GM12878 (cell line): ENCODE results near the gene HBA1. TPM values are rescaled to one million over a fixed set of nuclear protein-coding genes. Genes with fewer than 3 reads are reported as not detected.

Experiments used
- ATAC-seq: fragments of 200-7000 bp; cut with Tn5 transposase; 3 replicates; pipeline ENCODE4 v1.9.1; 2020; ENCODE audit warnings: mild to moderate bottlenecking, moderate library complexity
- BruUV-seq: library from RNA; stranded (reverse); fragments of 400-500 nt; replicated peaks from 2 replicates; lab custom pipeline; 2021; lab: Mats Ljungman, UMichigan
- CTCF ChIA-PET: fragments of 300-600 bp; sonication (Branson Sonifier 250); formaldehyde crosslinking; extraction: SDS; loops from one replicate; lab custom pipeline; 2021; ENCODE audit warnings: inconsistent platforms; lab: Yijun Ruan, JAX
- POLR2A ChIA-PET: fragments of 350-600 bp; formaldehyde crosslinking; extraction: SDS; loops from one replicate; lab custom pipeline; 2021; ENCODE audit warnings: inconsistent platforms; lab: Charles Lee
- RAD21 ChIA-PET: fragments of 300-600 bp; sonication (Branson Sonifier 250); formaldehyde crosslinking; loops from one replicate; lab custom pipeline; 2023; ENCODE audit warnings: antibody characterized with exemption; ENCODE audit not compliant: unreplicated experiment; lab: Charles Lee
- SMC1A ChIA-PET: fragments of 300-600 bp; sonication (Branson Sonifier 250); formaldehyde crosslinking; loops from one replicate; lab custom pipeline; 2023; ENCODE audit not compliant: unreplicated experiment, uncharacterized antibody; lab: Charles Lee
- DNase-seq: peaks from one replicate; pipeline ENCODE4 v3.0.0-alpha.2; 2011; ENCODE audit warnings: low read depth, low spot score
- FAIRE-seq: peaks from 3 replicates; lab custom pipeline; 2011; peaks lifted over from hg19 to GRCh38; lab: Jason Lieb, UNC
- H2AFZ ChIP-seq: 2 replicates; pipeline ENCODE4 v1.6.0; 2011; ENCODE audit warnings: low read depth, low read length, control low read depth; ENCODE audit not compliant: control insufficient read depth
- H3K27ac ChIP-seq: 2 replicates; pipeline ENCODE4 v1.5.1; 2011; ENCODE audit warnings: control low read depth; ENCODE audit not compliant: control insufficient read depth, insufficient read depth
- H3K27me3 ChIP-seq, 2 experiments: replicated peaks in 1 of 2; 2 replicates each; pipeline versions ENCODE4 v1.6.0 to v1.6.1; 2011; ENCODE audit warnings: low read length in 1 of 2; ENCODE audit not compliant: control insufficient read depth in 2 of 2, insufficient read depth in 2 of 2
- H3K36me3 ChIP-seq, 2 experiments: 2 replicates each; pipeline ENCODE4 v1.5.1; 2011; ENCODE audit warnings: low read length in 1 of 2; ENCODE audit not compliant: control insufficient read depth in 2 of 2, insufficient read depth in 2 of 2
- H3K4me1 ChIP-seq: 2 replicates; pipeline ENCODE4 v1.6.1; 2011; ENCODE audit warnings: mild to moderate bottlenecking, low read length, moderate library complexity, mixed read lengths; ENCODE audit not compliant: control insufficient read depth, insufficient read depth
- H3K4me2 ChIP-seq: 2 replicates; pipeline ENCODE4 v1.6.0; 2011; ENCODE audit warnings: control low read depth; ENCODE audit not compliant: control insufficient read depth, insufficient read depth
- H3K4me3 ChIP-seq: fragments of 200-600 bp; sonication (generic); 2 replicates; pipeline ENCODE4 v1.5.1; 2016
- H3K79me2 ChIP-seq: 2 replicates; pipeline ENCODE4 v1.6.0; 2011; ENCODE audit warnings: low read length; ENCODE audit not compliant: control insufficient read depth, insufficient read depth
- H3K9ac ChIP-seq: 2 replicates; pipeline ENCODE4 v1.8.0; 2011; ENCODE audit warnings: low read length, control low read depth, mixed read lengths; ENCODE audit not compliant: control insufficient read depth, insufficient read depth
- H3K9me3 ChIP-seq: replicated peaks from 3 replicates; pipeline ENCODE4 v1.5.1; 2011; ENCODE audit warnings: mild to moderate bottlenecking, low read length; ENCODE audit not compliant: control insufficient read depth, insufficient read depth
- H4K20me1 ChIP-seq: 2 replicates; pipeline ENCODE4 v1.6.0; 2011; ENCODE audit not compliant: control insufficient read depth, insufficient read depth
- BACH1 ChIP-seq: fragments of 450-650 bp; IDR thresholded peaks from 2 replicates; pipeline ENCODE4 v1.6.1; 2017; ENCODE audit warnings: mild to moderate bottlenecking, borderline replicate concordance
- CBFB ChIP-seq: IDR thresholded peaks from 2 replicates; pipeline ENCODE4 v1.6.1; 2016; ENCODE audit warnings: antibody characterized with exemption, low read depth
- FOXK2 ChIP-seq: fragments of 450-650 bp; IDR thresholded peaks from 2 replicates; pipeline ENCODE4 v1.6.1; 2017; ENCODE audit warnings: mild to moderate bottlenecking, moderate library complexity
- IKZF1 ChIP-seq: fragments of 450-650 bp; conservative IDR thresholded peaks from 2 replicates; pipeline ENCODE4 v1.6.1; 2017; ENCODE audit warnings: antibody characterized with exemption, mild to moderate bottlenecking
- NR2C1 ChIP-seq: fragments of 450-650 bp; IDR thresholded peaks from 2 replicates; pipeline ENCODE4 v1.6.1; 2017; ENCODE audit warnings: antibody characterized with exemption, mild to moderate bottlenecking, moderate library complexity
- PML ChIP-seq: IDR thresholded peaks from 2 replicates; pipeline ENCODE4 v1.6.1; 2012; ENCODE audit warnings: low read length, inconsistent platforms
- RUNX3 ChIP-seq: IDR thresholded peaks from 2 replicates; pipeline ENCODE4 v1.6.1; 2012; ENCODE audit warnings: low read length, inconsistent platforms
- SREBF1 ChIP-seq: IDR thresholded peaks from 2 replicates; pipeline ENCODE4 v1.6.1; 2012; ENCODE audit warnings: mild to moderate bottlenecking, low read length
- WGBS: methylation state at CpG from one replicate; pipeline ENCODE4 v1.1.6; 2016; ENCODE audit warnings: low lambda C conversion rate; ENCODE audit not compliant: insufficient replicate concordance, insufficient coverage; ENCODE audit errors: missing lambda C conversion rate; 5-methylcytosine and 5-hydroxymethylcytosine counted together
- in situ Hi-C: fragments of 300-500 bp; cut with MboI; formaldehyde crosslinking; loops from 9 replicates; pipeline ENCODE4 v1.14.3; 2018; ENCODE audit warnings: mixed read lengths
- intact Hi-C: fragments of 100-400 bp; cut with micrococcal nuclease; formaldehyde crosslinking; loops from one replicate; pipeline ENCODE4 v1.14.2; 2022; ENCODE audit not compliant: unreplicated experiment
- polyA plus RNA-seq, 11 experiments: library from polyadenylated mRNA; depleted of rRNA in 4 of 11; unstranded in 6 of 11; stranded (reverse) in 5 of 11; fragments of >200 nt; fragmentation: Nextera tagmentation in 4 of 11; fragmentation: Illumina TruSeq in 1 of 11; extraction: Ambion mirVana in 4 of 11; extraction: Trizol in 1 of 11; gene quantifications; 1 replicate in 1 of 11; 2 replicates in 10 of 11; pipeline versions ENCODE4 v1.2.1 to v1.2.3, GENCODE V29; 2011 to 2016; ENCODE audit warnings: inconsistent platforms in 2 of 11, missing spikeins in 2 of 11, low read depth in 1 of 11
- total RNA-seq, 4 experiments: library from RNA; depleted of rRNA in 3 of 4; stranded (reverse); fragments of >200 nt in 3 of 4; fragmentation: Illumina TruSeq in 1 of 4; extraction: Trizol in 1 of 4; gene quantifications; 2 replicates each; pipeline versions ENCODE4 v1.2.1 to v1.2.3, GENCODE V29; 2013 to 2021
- TF ChIP-seq, protein P1 (sequence below): IDR thresholded peaks from 2 replicates; pipeline ENCODE4 v1.6.1; 2011; ENCODE audit warnings: low read depth, mild to moderate bottlenecking, low read length, moderate library complexity, borderline replicate concordance; ENCODE audit errors: extremely low read depth
- TF ChIP-seq, protein P2 (sequence below): fragments of 450-650 bp; IDR thresholded peaks from 2 replicates; pipeline ENCODE4 v1.6.1; 2017; ENCODE audit warnings: low read depth, mild to moderate bottlenecking, moderate library complexity
- TF ChIP-seq, protein P3 (sequence below): fragments of 450-650 bp; IDR thresholded peaks from 2 replicates; pipeline ENCODE4 v1.6.1; 2017; ENCODE audit warnings: mild to moderate bottlenecking, low read depth, inconsistent platforms; ENCODE audit not compliant: poor library complexity, severe bottlenecking

The HBA1 gene
- total and polyA plus RNA-seq, 10 of the 15 experiments (the other 5 are each of a cell fraction or from before 2014, with no cell fraction given), result 0.28 to 3.5 (median 0.83) TPM; not detected in 5

DNA sequence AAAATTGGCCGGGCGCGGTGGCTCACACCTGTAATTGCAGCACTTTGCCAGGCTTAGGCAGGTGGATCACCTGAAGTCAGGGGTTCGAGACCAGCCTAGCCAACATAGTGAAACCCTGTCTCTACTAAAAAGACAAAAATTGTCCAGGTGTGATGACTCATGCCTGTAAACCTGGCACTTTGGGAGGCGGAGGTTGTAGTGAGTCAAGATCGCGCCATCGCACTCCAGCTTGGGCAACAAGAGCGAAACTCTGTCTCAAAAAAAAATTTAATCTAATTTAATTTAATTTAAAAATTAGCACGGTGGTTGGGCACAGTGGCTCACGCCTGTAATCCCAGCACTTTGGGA is 2.2 kb downstream of the HBA1 start:
- no peak overlapping the region for H3K27ac ChIP-seq
- H4K20me1 ChIP-seq, result no peaks in the 10 kb centered on the region
- no peaks in the 10 kb centered on the region for H3K79me2 ChIP-seq
- TF ChIP-seq IKZF1 (no peak), PML (no peak), CBFB (no peak)
- TF ChIP-seq, protein P1, sequence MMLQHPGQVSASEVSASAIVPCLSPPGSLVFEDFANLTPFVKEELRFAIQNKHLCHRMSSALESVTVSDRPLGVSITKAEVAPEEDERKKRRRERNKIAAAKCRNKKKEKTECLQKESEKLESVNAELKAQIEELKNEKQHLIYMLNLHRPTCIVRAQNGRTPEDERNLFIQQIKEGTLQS, result no peak
- ATAC-seq (no peak), DNase-seq (no peak), FAIRE-seq (no peak)
- in situ Hi-C loops (no loop called here), intact Hi-C loops (no loop called here)
- no peak overlapping the region for H2AFZ ChIP-seq
- H3K4me3 ChIP-seq, result no peak overlapping the region
- WGBS, result 79% methylated on average over 11 of the region's 11 CpGs
- H3K9ac ChIP-seq, result no peak overlapping the region
- no peak overlapping the region for H3K4me2 ChIP-seq
- RAD21 ChIA-PET, result no interaction called here
- SMC1A ChIA-PET, result no interaction called here
- no peaks in the 10 kb centered on the region for H3K9me3 ChIP-seq
- H3K4me1 ChIP-seq, result peaks cover 8% of the 10 kb centered on the region; the same call in 1 of the 2 replicates
- POLR2A ChIA-PET, result no interaction called here
- peaks cover 6 to 10% of the 10 kb centered on the region in 2 experiments for H3K27me3 ChIP-seq
- no peaks in the 10 kb centered on the region for H3K36me3 ChIP-seq
- CTCF ChIA-PET, result interaction anchor here (1.0 kb wide), 1 partner anchor 71 kb away, joined by 3 read pairs; no protein-coding TSS in a partner anchor
- no TSS peak for BruUV-seq

DNA sequence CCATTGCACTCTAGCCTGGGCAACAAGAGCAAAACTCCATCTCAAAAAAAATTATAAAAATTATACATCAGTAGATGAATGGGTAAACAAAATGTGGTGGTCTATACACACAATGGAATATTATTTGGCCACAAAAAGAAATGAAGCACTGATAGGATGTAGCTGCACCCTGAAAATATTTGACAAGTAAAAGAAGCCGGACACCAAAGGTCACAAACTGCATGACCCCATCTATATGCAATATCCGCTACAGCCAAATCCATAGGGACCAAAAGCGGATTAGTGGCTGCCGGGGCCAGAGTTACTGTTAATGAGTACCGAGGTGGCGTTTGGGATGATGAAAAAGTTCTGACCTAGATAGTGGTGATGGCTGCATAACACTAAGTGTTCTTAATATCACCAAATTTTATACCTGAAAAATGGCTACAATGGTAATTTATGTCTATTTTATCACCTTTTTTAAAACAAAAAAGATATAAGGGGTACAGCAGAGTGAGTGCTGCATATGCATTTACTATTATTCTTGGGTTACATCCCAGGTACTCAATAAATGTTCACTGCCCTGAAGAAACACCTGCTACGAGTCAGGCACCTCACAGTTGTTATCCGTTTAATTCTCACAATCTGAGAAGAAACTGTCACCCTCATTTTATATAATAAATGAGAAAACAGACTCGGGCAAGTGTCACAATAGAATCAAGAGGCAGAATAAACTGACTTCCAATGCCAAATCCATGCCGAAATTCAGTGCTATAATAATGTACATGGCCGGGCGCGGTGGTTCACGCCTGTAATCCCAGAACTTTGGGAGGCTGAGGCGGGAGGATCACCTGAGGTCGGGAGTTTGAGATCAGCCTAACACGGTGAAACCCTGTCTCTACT is 3.0 kb downstream of the HBA1 start:
- SMC1A ChIA-PET, result no interaction called here
- no peak overlapping the region for H3K27ac ChIP-seq
- WGBS, result 87% methylated on average over 17 of the region's 17 CpGs
- no peaks in the 10 kb centered on the region for H3K9me3 ChIP-seq
- peaks cover 8% of the 10 kb centered on the region; the same call in 1 of the 2 replicates for H3K4me1 ChIP-seq
- H3K36me3 ChIP-seq, result no peaks in the 10 kb centered on the region
- CTCF ChIA-PET, result interaction anchor here (1.0 to 1.5 kb wide), 2 partner anchors 72 to 75 kb away, joined by 3 to 5 read pairs; no protein-coding TSS in a partner anchor
- H3K79me2 ChIP-seq, result no peaks in the 10 kb centered on the region
- H3K9ac ChIP-seq, result no peak overlapping the region
- no peaks in the 10 kb centered on the region for H4K20me1 ChIP-seq
- POLR2A ChIA-PET, result no interaction called here
- peaks cover 6 to 8% of the 10 kb centered on the region in 2 experiments for H3K27me3 ChIP-seq
- ATAC-seq, result no peak
- intact Hi-C loops, result loop anchor here (2.0 kb wide), 2 partner anchors 63 to 73 kb away; no protein-coding TSS in a partner anchor
- no peak for DNase-seq
- no peak overlapping the region for H2AFZ ChIP-seq
- in situ Hi-C loops, result loop anchor here (5.0 kb wide), 1 partner anchor 72 kb away; no protein-coding TSS in a partner anchor
- no peak for FAIRE-seq
- no peak overlapping the region for H3K4me3 ChIP-seq
- H3K4me2 ChIP-seq, result no peak overlapping the region
- no TSS peak for BruUV-seq
- RAD21 ChIA-PET, result no interaction called here
- TF ChIP-seq RUNX3, result no peak
- TF ChIP-seq, protein P2, sequence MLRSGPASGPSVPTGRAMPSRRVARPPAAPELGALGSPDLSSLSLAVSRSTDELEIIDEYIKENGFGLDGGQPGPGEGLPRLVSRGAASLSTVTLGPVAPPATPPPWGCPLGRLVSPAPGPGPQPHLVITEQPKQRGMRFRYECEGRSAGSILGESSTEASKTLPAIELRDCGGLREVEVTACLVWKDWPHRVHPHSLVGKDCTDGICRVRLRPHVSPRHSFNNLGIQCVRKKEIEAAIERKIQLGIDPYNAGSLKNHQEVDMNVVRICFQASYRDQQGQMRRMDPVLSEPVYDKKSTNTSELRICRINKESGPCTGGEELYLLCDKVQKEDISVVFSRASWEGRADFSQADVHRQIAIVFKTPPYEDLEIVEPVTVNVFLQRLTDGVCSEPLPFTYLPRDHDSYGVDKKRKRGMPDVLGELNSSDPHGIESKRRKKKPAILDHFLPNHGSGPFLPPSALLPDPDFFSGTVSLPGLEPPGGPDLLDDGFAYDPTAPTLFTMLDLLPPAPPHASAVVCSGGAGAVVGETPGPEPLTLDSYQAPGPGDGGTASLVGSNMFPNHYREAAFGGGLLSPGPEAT, result no peak
- no peak for TF ChIP-seq FOXK2
- TF ChIP-seq, protein P3, sequence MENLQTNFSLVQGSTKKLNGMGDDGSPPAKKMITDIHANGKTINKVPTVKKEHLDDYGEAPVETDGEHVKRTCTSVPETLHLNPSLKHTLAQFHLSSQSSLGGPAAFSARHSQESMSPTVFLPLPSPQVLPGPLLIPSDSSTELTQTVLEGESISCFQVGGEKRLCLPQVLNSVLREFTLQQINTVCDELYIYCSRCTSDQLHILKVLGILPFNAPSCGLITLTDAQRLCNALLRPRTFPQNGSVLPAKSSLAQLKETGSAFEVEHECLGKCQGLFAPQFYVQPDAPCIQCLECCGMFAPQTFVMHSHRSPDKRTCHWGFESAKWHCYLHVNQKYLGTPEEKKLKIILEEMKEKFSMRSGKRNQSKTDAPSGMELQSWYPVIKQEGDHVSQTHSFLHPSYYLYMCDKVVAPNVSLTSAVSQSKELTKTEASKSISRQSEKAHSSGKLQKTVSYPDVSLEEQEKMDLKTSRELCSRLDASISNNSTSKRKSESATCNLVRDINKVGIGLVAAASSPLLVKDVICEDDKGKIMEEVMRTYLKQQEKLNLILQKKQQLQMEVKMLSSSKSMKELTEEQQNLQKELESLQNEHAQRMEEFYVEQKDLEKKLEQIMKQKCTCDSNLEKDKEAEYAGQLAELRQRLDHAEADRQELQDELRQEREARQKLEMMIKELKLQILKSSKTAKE, result no peak
- TF ChIP-seq SREBF1, result no peak
- TF ChIP-seq NR2C1, result no peak
- no peak for TF ChIP-seq BACH1
